IPS-20b (cell line): ENCODE data around the gene COX4I2.

Source experiments
- H3K27ac ChIP-seq: one replicate; pipeline ENCODE4 v1.5.1; 2013; ENCODE audit warnings: low read length
- H3K27me3 ChIP-seq: 2 replicates; pipeline ENCODE4 v1.6.1; 2013; ENCODE audit warnings: mild to moderate bottlenecking, low read length, inconsistent platforms; ENCODE audit not compliant: insufficient read depth
- H3K36me3 ChIP-seq: 2 replicates; pipeline ENCODE4 v1.6.1; 2013; ENCODE audit warnings: low read depth, mild to moderate bottlenecking, inconsistent platforms, low read length, moderate library complexity; ENCODE audit not compliant: insufficient read depth
- H3K4me1 ChIP-seq: 2 replicates; pipeline ENCODE4 v1.6.1; 2013; ENCODE audit warnings: mild to moderate bottlenecking, control low read depth, inconsistent platforms, low read length, moderate library complexity; ENCODE audit not compliant: insufficient read depth
- H3K4me3 ChIP-seq: 2 replicates; pipeline ENCODE4 v1.5.1; 2013; ENCODE audit warnings: mild to moderate bottlenecking, low read length, inconsistent platforms
- H3K9ac ChIP-seq: 2 replicates; pipeline ENCODE4 v1.6.1; 2013; ENCODE audit warnings: low read depth, mild to moderate bottlenecking, inconsistent platforms, low read length, moderate library complexity
- H3K9me3 ChIP-seq: 2 replicates; pipeline ENCODE4 v1.6.1; 2013; ENCODE audit warnings: mild to moderate bottlenecking, low read depth, low read length, inconsistent platforms; ENCODE audit not compliant: insufficient read depth

COX4I2 gene

DNA sequence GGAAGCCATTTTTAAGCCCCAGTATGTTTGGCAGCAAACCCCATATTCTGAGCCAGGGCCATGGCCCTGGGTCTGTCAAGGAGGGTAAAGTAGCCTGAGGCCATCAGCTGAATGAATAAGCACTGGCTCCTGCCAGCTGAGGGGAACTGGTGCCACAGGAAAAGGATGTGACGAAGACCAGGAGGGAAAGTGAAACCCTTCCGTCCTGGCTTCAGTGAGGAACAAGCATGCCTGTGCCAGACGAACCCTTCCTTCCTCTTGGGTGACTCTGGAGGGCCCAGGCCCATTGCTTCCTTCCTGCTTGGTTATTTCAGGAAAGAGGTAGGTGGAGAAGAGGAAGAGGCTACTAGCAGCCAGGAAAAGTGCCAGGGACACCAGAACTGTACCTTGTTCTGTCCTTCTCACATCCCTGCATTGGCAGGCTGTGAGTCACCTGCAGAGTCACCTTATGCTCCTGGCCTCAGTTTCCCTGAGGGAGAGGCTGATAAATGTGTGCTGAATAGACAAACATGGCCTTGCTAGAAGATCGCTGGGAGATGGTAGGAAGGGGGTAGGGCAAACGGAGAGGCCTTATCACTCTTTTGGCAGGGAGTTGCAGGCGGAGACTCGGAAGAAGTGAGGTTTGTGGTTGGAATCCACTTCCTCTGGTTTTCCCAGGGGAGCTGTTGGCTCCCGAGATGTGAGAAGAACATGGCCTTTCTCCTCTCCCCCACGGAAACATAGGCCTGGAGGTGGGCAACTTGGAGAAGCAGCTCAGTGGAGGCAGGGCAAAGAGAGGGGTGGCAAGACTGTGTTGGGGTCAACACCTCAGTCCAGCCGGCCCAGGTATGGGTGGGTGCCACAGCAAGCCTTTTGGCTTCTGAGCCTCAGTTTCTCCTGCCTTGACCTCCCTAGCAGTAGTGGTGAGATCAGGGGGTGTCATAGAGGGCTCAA, 37.4 kb downstream of the COX4I2 start:
- Histone ChIP-seq H3K9me3 (no peaks in the 10 kb centered on the region), H3K36me3 (no peaks in the 10 kb centered on the region; the same call in 1 of the 2 replicates), H3K9ac (no peak overlapping the region), H3K4me3 (no peak overlapping the region), H3K27me3 (no peaks in the 10 kb centered on the region), H3K27ac (no peak overlapping the region), H3K4me1 (peaks cover 10% of the 10 kb centered on the region; the same call in 1 of the 2 replicates)

- H3K9ac ChIP-seq: no peak overlapping the region
- no peak overlapping the region for H3K4me3 ChIP-seq
- no peaks in the 10 kb centered on the region for H3K9me3 ChIP-seq
- no peaks in the 10 kb centered on the region for H3K27me3 ChIP-seq
- H3K36me3 ChIP-seq: no peaks in the 10 kb centered on the region; the same call in 1 of the 2 replicates
- H3K4me1 ChIP-seq: peaks cover 11% of the 10 kb centered on the region; the same call in 1 of the 2 replicates
- no peak overlapping the region for H3K27ac ChIP-seq
These were observed 38.3 kb downstream of the COX4I2 start for GRCh38 chr20:31675828-31676608.

- Histone ChIP-seq H3K4me1 (peaks cover 11% of the 10 kb centered on the region; the same call in 1 of the 2 replicates), H3K9me3 (no peaks in the 10 kb centered on the region), H3K36me3 (no peaks in the 10 kb centered on the region; the same call in 1 of the 2 replicates), H3K4me3 (no peak overlapping the region), H3K27ac (no peak overlapping the region), H3K27me3 (no peaks in the 10 kb centered on the region), H3K9ac (no peak overlapping the region)
These were observed 38.9 kb downstream of the COX4I2 start for GRCh38 chr20:31676609-31676989.

- Histone ChIP-seq H3K9me3 (no peaks in the 10 kb centered on the region), H3K4me1 (peaks cover 11% of the 10 kb centered on the region; the same call in 1 of the 2 replicates), H3K27me3 (no peaks in the 10 kb centered on the region), H3K4me3 (no peak overlapping the region), H3K9ac (no peak overlapping the region), H3K36me3 (no peaks in the 10 kb centered on the region; the same call in 1 of the 2 replicates), H3K27ac (no peak overlapping the region)
These were observed 40.0 kb downstream of the COX4I2 start for GRCh38 chr20:31677553-31678260.

GRCh38 chr20:31678389-31679356, 41.0 kb downstream of the COX4I2 start:
- H3K4me3 ChIP-seq: no peak overlapping the region
- H3K27ac ChIP-seq: no peak overlapping the region
- H3K9me3 ChIP-seq: no peaks in the 10 kb centered on the region
- no peaks in the 10 kb centered on the region for H3K27me3 ChIP-seq
- peaks cover 11% of the 10 kb centered on the region; the same call in 1 of the 2 replicates for H3K4me1 ChIP-seq
- no peak overlapping the region for H3K9ac ChIP-seq
- H3K36me3 ChIP-seq: no peaks in the 10 kb centered on the region; the same call in 1 of the 2 replicates

GRCh38 chr20:31679357-31680285, 41.9 kb downstream of the COX4I2 start:
- Histone ChIP-seq H3K4me3 (no peak overlapping the region), H3K27ac (no peak overlapping the region), H3K9me3 (no peaks in the 10 kb centered on the region), H3K27me3 (no peaks in the 10 kb centered on the region), H3K9ac (no peak overlapping the region), H3K4me1 (peaks cover 11% of the 10 kb centered on the region; the same call in 1 of the 2 replicates), H3K36me3 (no peaks in the 10 kb centered on the region; the same call in 1 of the 2 replicates)

DNA sequence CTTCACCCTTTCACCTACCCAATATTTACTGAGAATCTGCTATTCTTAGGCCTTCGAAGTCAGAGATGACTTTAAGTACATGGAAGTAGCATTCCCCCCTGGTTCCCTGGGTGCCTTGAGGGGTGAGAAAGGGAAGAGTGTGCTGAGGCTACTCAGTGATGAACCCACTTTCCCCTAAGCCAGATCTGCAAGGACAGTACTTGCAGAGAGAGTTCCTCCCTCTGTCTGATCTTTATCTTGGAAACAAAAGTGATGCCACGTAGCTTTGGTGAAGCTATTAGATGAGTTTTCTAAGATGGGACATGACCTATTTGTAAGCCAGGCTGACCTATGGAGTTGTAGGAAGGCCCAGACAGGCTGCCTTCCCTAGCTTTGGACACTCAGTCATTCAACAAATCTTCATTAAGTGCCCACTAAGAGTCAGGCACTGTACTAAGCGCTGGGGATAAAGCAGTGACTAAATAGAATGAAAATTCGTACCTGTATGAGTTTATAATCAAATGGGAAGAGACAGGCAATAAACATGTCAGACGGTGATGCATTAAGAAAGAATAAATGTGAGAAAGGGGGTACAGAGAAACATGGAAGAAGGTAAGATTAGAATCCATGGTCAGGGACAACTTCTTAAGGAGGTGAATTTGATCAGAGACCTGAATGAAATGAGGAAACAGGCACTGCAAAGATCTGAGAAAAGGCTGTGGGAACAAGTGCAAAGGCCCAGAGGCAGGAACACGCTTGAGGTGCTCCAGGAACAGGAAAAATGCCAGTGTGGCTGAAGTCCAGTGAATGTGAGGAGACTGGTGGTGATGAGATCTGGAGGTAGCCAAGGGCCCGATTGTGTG, 42.8 kb downstream of the COX4I2 start:
- no peak overlapping the region for H3K9ac ChIP-seq

DNA sequence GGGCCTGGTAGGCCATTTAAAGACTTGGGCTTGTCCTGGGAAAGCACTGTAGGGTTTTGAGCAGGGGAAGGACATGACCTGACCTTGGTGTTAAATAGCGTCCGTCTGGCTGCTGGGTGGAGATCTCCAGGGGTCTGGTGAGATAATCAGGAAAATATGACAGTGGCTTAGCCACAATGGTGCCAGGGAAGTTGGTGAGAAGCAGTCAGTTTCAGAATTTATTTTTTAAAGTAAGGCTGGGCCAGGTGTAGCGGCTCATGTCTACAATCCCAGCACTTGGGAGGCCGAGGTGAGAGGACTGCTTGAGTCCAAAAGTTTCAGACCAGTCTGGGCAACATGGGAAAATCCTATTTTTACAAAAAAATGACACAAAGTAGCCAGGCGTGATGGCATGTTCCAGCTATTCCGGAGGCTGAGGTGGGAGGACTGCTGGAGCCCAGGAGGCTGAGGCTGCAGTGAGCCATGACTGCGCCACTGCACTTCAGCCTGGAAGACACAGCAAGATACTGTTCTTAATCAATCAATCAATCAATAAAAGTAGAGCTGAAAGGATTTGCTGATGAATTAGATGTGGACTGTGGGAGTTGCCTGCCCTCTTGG, 43.5 kb downstream of the COX4I2 start:
- Histone ChIP-seq H3K9ac (no peak overlapping the region), H3K4me1 (peaks cover 11% of the 10 kb centered on the region; the same call in 1 of the 2 replicates)

More for the DNA sequence above, 42.8 kb downstream of the COX4I2 start:
- Histone ChIP-seq H3K9me3 (no peaks in the 10 kb centered on the region), H3K27me3 (no peaks in the 10 kb centered on the region), H3K27ac (no peak overlapping the region), H3K4me3 (no peak overlapping the region), H3K4me1 (peaks cover 11% of the 10 kb centered on the region; the same call in 1 of the 2 replicates), H3K36me3 (no peaks in the 10 kb centered on the region; the same call in 1 of the 2 replicates)

GRCh38 chr20:31681769-31682168, 44.1 kb downstream of the COX4I2 start:
- Histone ChIP-seq H3K4me3 (no peak overlapping the region), H3K4me1 (peaks cover 11% of the 10 kb centered on the region; the same call in 1 of the 2 replicates), H3K36me3 (peaks cover 8% of the 10 kb centered on the region; the same call in 1 of the 2 replicates), H3K27ac (no peak overlapping the region), H3K9ac (no peak overlapping the region), H3K9me3 (no peaks in the 10 kb centered on the region), H3K27me3 (no peaks in the 10 kb centered on the region)

More for the DNA sequence above, 43.5 kb downstream of the COX4I2 start:
- Histone ChIP-seq H3K9me3 (no peaks in the 10 kb centered on the region), H3K4me3 (no peak overlapping the region), H3K27me3 (no peaks in the 10 kb centered on the region), H3K27ac (no peak overlapping the region), H3K36me3 (peaks cover 3% of the 10 kb centered on the region; the same call in 1 of the 2 replicates)
